Left forelimb (tissue), 1 donor: ENCODE measurements around the gene CEP162.
"Not testable (repeated sequence)": the region's sequence is repeated elsewhere in the genome, so short reads cannot be mapped to it uniquely, and the experiment has no call there.

ENCODE experiments used
- DNase-seq: peaks from one replicate; pipeline ENCODE4 v3.0.0-alpha.2; 2018; ENCODE audit warnings: low spot score

Gene CEP162

GRCh38 chr6:84224251-84224650 lies 3.2 kb downstream of the CEP162 start:
- DNase-seq, result no peak

- DNase-seq, result not testable (repeated sequence)
Measured at GRCh38 chr6:84223608-84224007, 3.8 kb downstream of the CEP162 start.

- no peak for DNase-seq
Measured at GRCh38 chr6:84222426-84222825, 5.0 kb downstream of the CEP162 start.

GRCh38 chr6:84220809-84221409 lies 6.5 kb downstream of the CEP162 start:
- no peak for DNase-seq

- DNase-seq, result no peak
Measured at GRCh38 chr6:84218091-84218490, 9.4 kb downstream of the CEP162 start.

GRCh38 chr6:84213217-84213616 lies 14.2 kb downstream of the CEP162 start:
- DNase-seq, result no peak

GRCh38 chr6:84204011-84204410 lies 23.4 kb downstream of the CEP162 start:
- DNase-seq, result no peak

GRCh38 chr6:84199987-84200386 lies 27.5 kb downstream of the CEP162 start:
- DNase-seq, result not testable (repeated sequence)

GRCh38 chr6:84197708-84198107 lies 29.7 kb downstream of the CEP162 start:
- no peak for DNase-seq

GRCh38 chr6:84193114-84193708 lies 34.2 kb downstream of the CEP162 start:
- no peak for DNase-seq

GRCh38 chr6:84191802-84192201 lies 35.6 kb downstream of the CEP162 start:
- DNase-seq, result no peak

GRCh38 chr6:84189356-84189755 lies 38.1 kb downstream of the CEP162 start:
- not testable (repeated sequence) for DNase-seq

- DNase-seq, result no peak
Measured at GRCh38 chr6:84183430-84183829, 44.0 kb downstream of the CEP162 start.

- no peak for DNase-seq
Measured at GRCh38 chr6:84182001-84182400, 45.4 kb downstream of the CEP162 start.

GRCh38 chr6:84177241-84177640 lies 50.2 kb downstream of the CEP162 start:
- DNase-seq, result no peak

GRCh38 chr6:84172574-84172973 lies 54.9 kb downstream of the CEP162 start:
- no peak for DNase-seq

- no peak for DNase-seq
Measured at GRCh38 chr6:84172080-84172479, 55.4 kb downstream of the CEP162 start.

- no peak for DNase-seq
Measured at GRCh38 chr6:84167457-84167856, 60.0 kb downstream of the CEP162 start.

- no peak for DNase-seq
Measured at GRCh38 chr6:84166395-84166794, 61.0 kb downstream of the CEP162 start.

- not testable (repeated sequence) for DNase-seq
Measured at GRCh38 chr6:84164328-84164727, 63.1 kb downstream of the CEP162 start.

GRCh38 chr6:84161190-84161589 lies 66.3 kb downstream of the CEP162 start:
- DNase-seq, result no peak

GRCh38 chr6:84156306-84156705 lies 71.1 kb downstream of the CEP162 start:
- no peak for DNase-seq

- no peak for DNase-seq
Measured at GRCh38 chr6:84151669-84152068, 75.8 kb downstream of the CEP162 start.

- no peak for DNase-seq
Measured at GRCh38 chr6:84150705-84151104, 76.7 kb downstream of the CEP162 start.
